Heart right ventricle (tissue), 16 donors: ENCODE measurements around the gene JMJD7. TPM values are rescaled to one million over a fixed set of nuclear protein-coding genes. Genes with fewer than 3 reads are reported as not detected.

Experiments used
- ATAC-seq, 8 donors: fragments of 200-7000 bp; cut with Tn5 transposase; one replicate each; pipeline ENCODE4 v1.9.1; 2020; ENCODE audit warnings: mild to moderate bottlenecking in 8 of 8, moderate library complexity in 8 of 8, moderate number of reproducible peaks in 1 of 8
- DNase-seq, 2 donors: peaks; one replicate each; pipeline ENCODE4 v3.0.0-alpha.2; 2020
- H3K27ac ChIP-seq, 10 donors: fragments of 200-600 bp; sonication (generic) in 2 of 10; one replicate each; pipeline versions ENCODE4 v1.5.0 to v1.8.0; 2020 to 2022; ENCODE audit warnings: mild to moderate bottlenecking in 3 of 10
- H3K27me3 ChIP-seq, 7 donors: fragments of 200-600 bp; one replicate each; pipeline ENCODE4 v1.8.0; 2021 to 2022; ENCODE audit warnings: mild to moderate bottlenecking in 2 of 7
- H3K36me3 ChIP-seq, 9 donors: fragments of 200-600 bp; sonication (generic) in 1 of 9; one replicate each; pipeline versions ENCODE4 v1.5.0 to v1.8.0; 2020 to 2022; ENCODE audit warnings: mild to moderate bottlenecking in 2 of 9
- H3K4me1 ChIP-seq, 9 donors: fragments of 200-600 bp; sonication (generic) in 1 of 9; one replicate each; pipeline versions ENCODE4 v1.5.0 to v1.8.0; 2020 to 2022; ENCODE audit warnings: mild to moderate bottlenecking in 4 of 9
- H3K4me3 ChIP-seq, 10 donors: fragments of 200-600 bp; sonication (generic) in 2 of 10; one replicate each; pipeline versions ENCODE4 v1.5.0 to v1.8.0; 2020 to 2022; ENCODE audit warnings: mild to moderate bottlenecking in 7 of 10, moderate library complexity in 2 of 10
- H3K9me3 ChIP-seq, 11 donors: fragments of 200-600 bp in 10 of 11; sonication (generic) in 2 of 11; one replicate each; pipeline versions ENCODE4 v1.5.0 to v1.8.0; 2013 to 2022; ENCODE audit warnings: mild to moderate bottlenecking in 2 of 11, control low read depth in 1 of 11, moderate library complexity in 1 of 11
- WGBS, 2 donors: extraction: QIAGEN DNeasy Blood & Tissue Kit; methylation state at CpG; one replicate each; pipeline ENCODE4 v1.1.7; 2013; ENCODE audit warnings: inconsistent platforms in 1 of 2; 5-methylcytosine and 5-hydroxymethylcytosine counted together
- intact Hi-C, 10 donors: fragments of 100-400 bp; cut with DNase I; formaldehyde crosslinking; loops; one replicate each; pipeline versions ENCODE4 v1.11.1 to v1.14.2; 2022
- polyA plus RNA-seq, 2 donors: library from polyadenylated mRNA; stranded (reverse); fragments of 200-250 nt; gene quantifications; one replicate each; pipeline ENCODE4 v1.2.3, GENCODE V29; 2013
- total RNA-seq, 10 donors: library from RNA; stranded (reverse); fragmentation: NEBNext Ultra II Directional in 3 of 10; extraction: Animal tissue kit (Norgen Biotek cat#: 25700) in 3 of 10; gene quantifications; one replicate each; pipeline versions ENCODE4 v1.2.1 to v1.2.4, GENCODE V29; 2021 to 2023
- TF ChIP-seq, protein P1 (sequence below), 9 donors: fragments of 200-600 bp; sonication (generic) in 2 of 9; IDR thresholded peaks; one replicate each; pipeline versions ENCODE4 v1.5.0 to v1.8.0; 2021 to 2022; ENCODE audit warnings: antibody characterized with exemption in 9 of 9, mild to moderate bottlenecking in 5 of 9, moderate library complexity in 1 of 9
- donor health status: Arrhythmogenic right ventricular cardiomyopathy.
- donor health status: ischemic (EF 13 %, LVEDD 7.1; RV severe dilation, severe dysfunction).
- donor health status: healthy with polysubstance abuse.
- donor health status: DM: no; HTN: yes; CAD: no.
- donor health status: DM: no; HTN: no; CAD: no.
- donor health status: ischemic (EF 25% LVEDD 6.9; RV normal size, moderate dysfunction).
- donor health status: ischemic (EF 25% LVEDD 5.7; RV mildly dilated, moderate dysfunction).
- donor health status: healthy.
- donor health status: DM: yes; HTN: yes; CAD: no.
- donor health status: Ischemic cardiomyopathy.
- donor health status: ischemic (EF 35%, LVEDD 5.7; RV mildly dilated, moderate dysfunction).
- donor health status: nonischemic (EF 11% LVEDD 7.7; RV severe dilation, severe dysfunction).
- donor health status: DM: yes; HTN: yes; CAD: no.
- donor health status: PGD.
- donor health status: ischemic (EF 29% LVEDD 5.4; RV normal size, mild dysfunction).
- donor health status: nonischemic (EF 23%, LVEDD 6.1; RV moderate dilation, normal function).

Gene JMJD7
- total and polyA plus RNA-seq, 12 donors: 8.6 to 23.0 (median 12.9) TPM

DNA sequence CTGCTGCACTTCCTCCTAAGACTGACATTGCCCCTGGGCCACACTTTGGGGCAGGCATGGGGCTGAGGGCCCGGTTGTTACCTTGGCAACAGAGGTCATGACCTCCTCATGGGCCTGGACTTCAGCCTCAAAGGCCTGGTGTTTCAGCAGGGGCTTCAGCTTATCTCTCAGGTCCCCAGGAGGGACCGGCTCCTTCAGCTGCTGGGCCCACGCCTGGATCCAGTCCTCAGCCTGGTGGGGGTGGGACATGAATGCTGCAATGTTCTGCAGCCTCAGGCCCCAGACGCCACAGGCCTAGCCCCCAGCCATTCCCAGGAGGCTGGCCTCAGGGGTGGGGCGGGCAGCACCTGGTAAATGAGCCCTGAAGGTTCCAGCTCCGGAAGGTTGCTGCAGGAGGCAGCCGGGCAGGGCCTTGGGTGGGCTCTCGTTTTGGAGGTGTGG lies 38.4 kb downstream of the JMJD7 start:
- H3K9me3 ChIP-seq: no peaks in the 10 kb centered on the region
- H3K36me3 ChIP-seq: peaks cover 0 to 10% (median 0%) of the 10 kb centered on the region in 9 donors
- peaks cover 0 to 8% (median 4%) of the 10 kb centered on the region in 9 donors for H3K4me1 ChIP-seq
- DNase-seq (no peak), ATAC-seq (no peak)
- 80 to 85% methylated on average over 8 of the region's 8 CpGs for WGBS, 2 donors
- H3K4me3 ChIP-seq: no peak overlapping the region
- intact Hi-C loops: no loop called here
- H3K27ac ChIP-seq: no peak overlapping the region
- TF ChIP-seq, protein P1, sequence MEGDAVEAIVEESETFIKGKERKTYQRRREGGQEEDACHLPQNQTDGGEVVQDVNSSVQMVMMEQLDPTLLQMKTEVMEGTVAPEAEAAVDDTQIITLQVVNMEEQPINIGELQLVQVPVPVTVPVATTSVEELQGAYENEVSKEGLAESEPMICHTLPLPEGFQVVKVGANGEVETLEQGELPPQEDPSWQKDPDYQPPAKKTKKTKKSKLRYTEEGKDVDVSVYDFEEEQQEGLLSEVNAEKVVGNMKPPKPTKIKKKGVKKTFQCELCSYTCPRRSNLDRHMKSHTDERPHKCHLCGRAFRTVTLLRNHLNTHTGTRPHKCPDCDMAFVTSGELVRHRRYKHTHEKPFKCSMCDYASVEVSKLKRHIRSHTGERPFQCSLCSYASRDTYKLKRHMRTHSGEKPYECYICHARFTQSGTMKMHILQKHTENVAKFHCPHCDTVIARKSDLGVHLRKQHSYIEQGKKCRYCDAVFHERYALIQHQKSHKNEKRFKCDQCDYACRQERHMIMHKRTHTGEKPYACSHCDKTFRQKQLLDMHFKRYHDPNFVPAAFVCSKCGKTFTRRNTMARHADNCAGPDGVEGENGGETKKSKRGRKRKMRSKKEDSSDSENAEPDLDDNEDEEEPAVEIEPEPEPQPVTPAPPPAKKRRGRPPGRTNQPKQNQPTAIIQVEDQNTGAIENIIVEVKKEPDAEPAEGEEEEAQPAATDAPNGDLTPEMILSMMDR (IDR thresholded peaks at IDR 0.05): no peak
- H3K27me3 ChIP-seq: no peaks in the 10 kb centered on the region

DNA sequence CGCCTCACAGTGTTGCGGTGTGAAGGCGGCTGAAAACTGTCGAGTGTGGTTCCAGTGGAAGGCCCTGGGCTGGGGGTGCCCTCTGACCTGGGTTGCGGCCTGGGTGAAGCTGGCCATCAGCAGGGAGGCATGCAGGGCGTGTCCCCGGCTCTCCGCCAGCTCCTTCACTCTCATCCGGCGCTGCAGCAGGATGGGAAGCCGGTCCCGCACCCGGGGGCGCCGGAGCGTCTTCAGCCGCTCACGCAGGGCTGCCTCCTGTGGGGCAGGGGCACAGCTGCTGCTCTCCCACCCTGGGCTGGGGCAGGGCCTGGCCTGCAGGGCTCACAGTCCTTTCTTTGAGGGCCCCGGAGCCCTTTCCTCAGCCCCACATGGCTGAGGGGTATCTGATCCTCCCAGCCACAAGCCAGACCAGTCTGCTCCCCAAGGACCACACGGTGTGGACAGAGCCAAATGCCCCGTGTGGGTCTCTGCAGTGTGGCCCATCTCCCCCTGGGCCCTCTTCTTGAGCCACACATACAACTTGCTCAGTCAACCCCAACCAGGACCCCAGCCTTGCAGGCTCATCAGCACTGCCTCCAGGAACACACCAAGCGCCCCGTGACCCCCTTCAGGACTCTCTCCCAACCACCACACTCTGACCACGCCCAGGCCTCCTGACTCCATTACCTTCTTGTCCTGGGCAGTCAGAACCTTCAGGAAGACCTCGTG lies 39.1 kb downstream of the JMJD7 start:
- WGBS, 2 donors: 89% methylated on average over 25 of the region's 25 CpGs
- intact Hi-C loops: no loop called here
- H3K4me3 ChIP-seq: no peak overlapping the region
- DNase-seq (no peak), ATAC-seq (no peak)
- H3K36me3 ChIP-seq: peaks cover 0 to 10% (median 0%) of the 10 kb centered on the region in 9 donors
- H3K27me3 ChIP-seq: no peaks in the 10 kb centered on the region
- H3K4me1 ChIP-seq: peaks cover 0 to 8% (median 4%) of the 10 kb centered on the region in 9 donors
- TF ChIP-seq, protein P1 (IDR thresholded peaks at IDR 0.05): no peak
- no peak overlapping the region for H3K27ac ChIP-seq
- no peaks in the 10 kb centered on the region for H3K9me3 ChIP-seq

DNA sequence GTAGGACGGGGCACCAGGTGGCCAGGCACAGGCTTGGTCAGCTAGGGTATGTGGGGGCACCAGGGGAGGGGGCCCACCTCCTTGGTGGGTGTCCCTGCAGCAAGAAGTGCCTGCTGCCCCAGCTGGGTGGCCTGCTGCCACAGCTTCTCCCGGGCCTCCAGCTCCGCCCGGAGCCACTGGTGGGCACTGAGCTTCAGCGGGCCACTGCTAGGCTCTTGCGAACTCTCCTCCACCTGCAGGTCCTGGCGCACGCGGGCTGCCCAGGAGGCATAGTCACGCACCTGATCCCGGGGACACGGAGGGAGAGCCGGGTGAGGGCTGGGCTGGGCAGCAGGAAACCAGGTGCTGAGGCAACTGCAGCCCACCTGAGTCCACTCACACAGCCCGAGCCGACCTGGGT lies 40.4 kb downstream of the JMJD7 start:
- Histone ChIP-seq H3K4me3 (no peak overlapping the region), H3K36me3 (peaks cover 0 to 10% (median 0%) of the 10 kb centered on the region in 9 donors), H3K4me1 (peaks cover 0 to 8% (median 4%) of the 10 kb centered on the region in 9 donors), H3K27ac (no peak overlapping the region), H3K9me3 (no peaks in the 10 kb centered on the region), H3K27me3 (no peaks in the 10 kb centered on the region)
- 98% methylated on average over 15 of the region's 15 CpGs for WGBS, 2 donors
- intact Hi-C loops: no loop called here
- no peak for ATAC-seq
- no peak for DNase-seq
- TF ChIP-seq, protein P1 (IDR thresholded peaks at IDR 0.05): no peak

DNA sequence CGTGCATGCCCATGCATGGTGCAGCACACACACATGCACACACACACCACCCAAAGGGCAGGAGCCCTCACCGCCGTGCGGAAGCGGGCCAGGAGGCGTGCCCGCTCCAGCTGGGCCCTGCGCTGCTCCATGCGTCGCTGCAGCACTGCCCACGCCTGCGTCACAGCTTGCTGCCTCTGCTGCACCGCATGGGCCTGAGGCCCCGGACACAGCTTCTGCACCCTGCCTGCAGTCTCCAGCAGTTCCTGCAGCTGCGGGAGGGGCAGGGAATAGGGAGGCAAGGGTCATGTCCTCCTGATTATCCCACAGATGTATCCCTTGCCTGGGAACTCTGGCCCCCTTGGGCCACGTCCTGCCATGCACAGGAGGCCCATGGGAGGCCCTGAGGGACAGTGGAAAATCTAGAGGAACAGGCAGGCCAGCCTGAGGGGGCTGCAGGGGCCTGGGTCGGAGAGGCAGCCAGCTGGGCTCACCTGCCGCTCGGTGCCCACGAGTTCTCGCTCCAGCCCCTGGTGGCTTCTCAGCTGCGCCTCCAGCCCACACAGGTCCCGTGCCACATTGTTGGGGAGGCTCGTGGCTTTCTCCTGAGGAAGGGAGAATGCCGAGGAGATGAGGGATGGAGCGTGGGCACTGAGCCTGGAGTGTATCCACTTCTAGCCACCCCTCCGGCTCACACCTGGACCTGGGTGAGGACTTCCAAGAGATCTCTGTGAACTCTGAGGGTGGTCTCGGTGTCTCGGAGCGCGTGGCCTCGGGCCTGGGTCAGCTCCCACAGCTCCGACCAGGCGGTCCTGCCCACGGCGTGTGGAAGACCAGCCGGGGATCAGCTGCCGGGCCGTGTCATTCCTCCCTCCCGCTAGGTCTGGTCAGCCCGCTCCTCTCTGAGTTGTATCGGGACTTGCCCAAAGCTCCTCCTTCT lies 42.1 kb downstream of the JMJD7 start:
- DNase-seq: no peak
- Histone ChIP-seq H3K4me3 (no peak overlapping the region), H3K27me3 (no peaks in the 10 kb centered on the region), H3K27ac (no peak overlapping the region), H3K9me3 (no peaks in the 10 kb centered on the region), H3K4me1 (peaks cover 0 to 8% (median 4%) of the 10 kb centered on the region in 9 donors), H3K36me3 (peaks cover 0 to 10% (median 0%) of the 10 kb centered on the region in 9 donors)
- intact Hi-C loops: no loop called here
- WGBS, 2 donors: 87 to 91% methylated on average over 42 of the region's 42 CpGs
- TF ChIP-seq, protein P1 (IDR thresholded peaks at IDR 0.05): no peak
- ATAC-seq: no peak
